CD1c-positive myeloid dendritic cell (primary cell): Measurements from ENCODE around the gene ADGRA1.
A peak's percentile ranks its signal among the peaks of the same experiment; 100 is the strongest.

ENCODE experiments used
- DNase-seq: peaks from one replicate; pipeline ENCODE4 v3.0.0-alpha.2; 2016; ENCODE audit errors: extremely low spot score

ADGRA1 gene

GRCh38 chr10:133094866-133095265 is 7.1 kb downstream of the ADGRA1 start:
- DNase-seq, result no peak

GRCh38 chr10:133095586-133095985 is 7.9 kb downstream of the ADGRA1 start:
- no peak for DNase-seq

- DNase-seq, result no peak
These were observed 9.0 kb downstream of the ADGRA1 start for GRCh38 chr10:133096616-133097269.

- DNase-seq, result no peak
These were observed 9.7 kb downstream of the ADGRA1 start for GRCh38 chr10:133097418-133097817.

- no peak for DNase-seq
These were observed 10.2 kb downstream of the ADGRA1 start for GRCh38 chr10:133097961-133098360.

GRCh38 chr10:133098426-133099124 is 10.9 kb downstream of the ADGRA1 start:
- DNase-seq, result no peak

- DNase-seq, result no peak
These were observed 11.8 kb downstream of the ADGRA1 start for GRCh38 chr10:133099571-133099970.

GRCh38 chr10:133100186-133100585 is 12.5 kb downstream of the ADGRA1 start:
- DNase-seq, result no peak

GRCh38 chr10:133100706-133101415 is 13.1 kb downstream of the ADGRA1 start:
- peak; percentile 26 for DNase-seq

- no peak for DNase-seq
These were observed 13.7 kb downstream of the ADGRA1 start for GRCh38 chr10:133101416-133101810.

GRCh38 chr10:133102415-133103095 is 14.8 kb downstream of the ADGRA1 start:
- no peak for DNase-seq

- no peak for DNase-seq
These were observed 15.7 kb downstream of the ADGRA1 start for GRCh38 chr10:133103311-133103910.

- no peak for DNase-seq
These were observed 16.6 kb downstream of the ADGRA1 start for GRCh38 chr10:133104068-133104962.

- no peak for DNase-seq
These were observed 17.4 kb downstream of the ADGRA1 start for GRCh38 chr10:133104963-133105640.

- DNase-seq, result no peak
These were observed 18.1 kb downstream of the ADGRA1 start for GRCh38 chr10:133105686-133106390.

GRCh38 chr10:133106516-133106915 is 18.8 kb downstream of the ADGRA1 start:
- DNase-seq, result no peak

GRCh38 chr10:133107442-133107841 is 19.7 kb downstream of the ADGRA1 start:
- no peak for DNase-seq

- DNase-seq, result no peak
These were observed 22.0 kb downstream of the ADGRA1 start for GRCh38 chr10:133109711-133110110.

- DNase-seq, result no peak
These were observed 22.4 kb downstream of the ADGRA1 start for GRCh38 chr10:133110133-133110532.
